ENCODE measurements around the gene ESR1. TPM values are rescaled to one million over a fixed set of nuclear protein-coding genes. Genes with fewer than 3 reads are reported as not detected.

ESR1 gene
- total RNA-seq, 2 experiments from 2014 or later = 0.45 to 1.1 TPM

DNA sequence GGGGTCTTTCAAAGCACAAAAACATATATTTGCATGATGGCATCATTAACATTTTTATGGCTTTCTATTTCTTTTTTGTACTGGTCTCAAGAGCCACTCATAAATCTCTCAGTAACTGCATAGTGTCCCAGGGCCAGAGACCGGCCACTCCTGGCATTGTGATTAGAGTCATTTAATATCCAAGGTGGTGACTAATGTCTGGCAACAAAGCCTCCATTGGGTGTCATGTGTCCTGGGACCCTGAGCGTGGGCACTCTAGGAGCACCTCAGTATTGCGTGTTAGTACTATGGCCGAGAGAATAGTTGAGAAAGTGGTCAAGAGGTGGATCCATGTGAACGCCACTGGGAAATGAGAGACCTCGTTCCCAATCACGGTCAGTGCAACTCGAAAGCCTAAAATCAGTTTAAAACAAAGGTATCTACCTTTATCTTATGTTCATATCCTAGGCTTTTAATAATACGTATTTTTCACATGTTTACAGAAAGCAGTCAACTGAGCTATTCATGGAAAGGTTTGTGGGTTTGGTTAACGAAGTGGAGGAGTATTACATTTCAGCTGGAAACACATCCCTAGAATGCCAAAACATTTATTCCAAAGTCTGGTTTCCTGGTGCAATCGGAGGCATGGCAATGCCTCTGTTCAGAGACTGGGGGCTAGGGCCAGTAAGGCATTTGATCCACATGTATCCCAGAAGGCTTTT lies 2.7 kb upstream of the ESR1 start:
- peaks cover 61% of the 10 kb centered on the region for H3K27me3 Mint-ChIP-seq
- H3K4me1 Mint-ChIP-seq = peaks cover 13% of the 10 kb centered on the region
- H3K36me3 Mint-ChIP-seq = no peaks in the 10 kb centered on the region

GRCh38 chr6:151805286-151805840 lies 2.1 kb upstream of the ESR1 start:
- no peak for DNase-seq
- Mint-ChIP-seq H3K36me3 (no peaks in the 10 kb centered on the region), H3K9me3 (no peaks in the 10 kb centered on the region), H3K27me3 (peaks cover 67% of the 10 kb centered on the region), H3K27ac (no peak overlapping the region), H3K4me1 (peaks cover 13% of the 10 kb centered on the region), H3K4me3 (no peak overlapping the region)

More for the DNA sequence above, 2.7 kb upstream of the ESR1 start:
- Mint-ChIP-seq H3K4me3 (no peak overlapping the region), H3K27ac (no peak overlapping the region), H3K9me3 (no peaks in the 10 kb centered on the region)
- no peak for DNase-seq

GRCh38 chr6:151806757-151807512 lies 547 bp upstream of the ESR1 start:
- Mint-ChIP-seq H3K36me3 (no peaks in the 10 kb centered on the region), H3K27ac (no peak overlapping the region), H3K27me3 (peaks cover 69% of the 10 kb centered on the region), H3K4me1 (peaks cover 13% of the 10 kb centered on the region), H3K4me3 (peak overlapping the region; percentile 51), H3K9me3 (no peaks in the 10 kb centered on the region)
- DNase-seq = peak; percentile 1

DNA sequence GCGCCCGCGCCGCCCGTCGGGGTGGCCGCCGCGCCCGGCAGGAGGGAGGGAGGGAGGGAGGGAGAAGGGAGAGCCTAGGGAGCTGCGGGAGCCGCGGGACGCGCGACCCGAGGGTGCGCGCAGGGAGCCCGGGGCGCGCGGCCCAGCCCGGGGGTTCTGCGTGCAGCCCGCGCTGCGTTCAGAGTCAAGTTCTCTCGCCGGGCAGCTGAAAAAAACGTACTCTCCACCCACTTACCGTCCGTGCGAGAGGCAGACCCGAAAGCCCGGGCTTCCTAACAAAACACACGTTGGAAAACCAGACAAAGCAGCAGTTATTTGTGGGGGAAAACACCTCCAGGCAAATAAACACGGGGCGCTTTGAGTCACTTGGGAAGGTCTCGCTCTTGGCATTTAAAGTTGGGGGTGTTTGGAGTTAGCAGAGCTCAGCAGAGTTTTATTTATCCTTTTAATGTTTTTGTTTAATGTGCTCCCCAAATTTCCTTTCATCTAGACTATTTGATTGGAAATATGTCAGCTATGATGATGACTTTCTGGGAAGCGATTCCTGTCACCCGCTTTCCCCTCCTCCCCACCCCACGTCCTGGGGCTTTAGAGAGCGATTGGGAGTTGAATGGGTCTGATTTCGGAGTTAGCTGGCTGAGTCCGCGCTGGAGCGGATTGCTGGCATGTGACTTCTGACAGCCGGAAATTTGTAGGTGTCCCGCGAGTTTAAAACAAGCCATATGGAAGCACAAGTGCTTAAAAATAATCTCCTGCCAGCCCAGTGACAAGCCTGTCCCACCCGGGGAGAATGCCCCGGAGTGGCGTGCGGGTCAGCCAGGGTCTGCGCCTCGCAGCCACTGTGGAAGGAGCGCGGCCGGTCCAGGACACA lies 1.1 kb downstream of the ESR1 start:
- DNase-seq = no peak
- Mint-ChIP-seq H3K36me3 (no peaks in the 10 kb centered on the region), H3K4me1 (peaks cover 13% of the 10 kb centered on the region), H3K27ac (no peak overlapping the region), H3K9me3 (no peaks in the 10 kb centered on the region), H3K4me3 (peak overlapping the region; percentile 62), H3K27me3 (peaks cover 71% of the 10 kb centered on the region)

DNA sequence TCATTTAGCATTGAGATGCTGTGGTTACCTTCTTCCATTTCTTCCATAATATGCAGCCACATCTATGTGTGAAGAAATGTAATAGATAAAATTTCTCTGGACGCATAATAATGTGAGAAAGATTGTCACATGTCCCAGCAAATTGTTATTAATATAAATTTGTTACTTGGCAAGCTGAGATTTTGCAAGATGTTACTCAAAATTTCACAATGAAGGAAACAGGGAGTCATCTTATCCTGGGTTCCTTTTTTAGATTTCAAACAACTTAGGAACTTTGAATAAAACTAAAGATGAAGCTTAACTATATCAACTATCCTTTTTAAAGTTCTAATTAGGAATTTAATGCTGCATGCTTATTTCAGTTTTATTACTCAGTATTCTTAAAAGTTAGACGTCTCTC lies 3.6 kb downstream of the ESR1 start:
- H3K27me3 Mint-ChIP-seq = peaks cover 62% of the 10 kb centered on the region

GRCh38 chr6:151813858-151814257 lies 6.4 kb downstream of the ESR1 start:
- Mint-ChIP-seq H3K4me3 (no peak overlapping the region), H3K27ac (no peak overlapping the region), H3K27me3 (peaks cover 43% of the 10 kb centered on the region)

More for the DNA sequence above, 3.6 kb downstream of the ESR1 start:
- no peak for DNase-seq
- Mint-ChIP-seq H3K9me3 (no peaks in the 10 kb centered on the region), H3K27ac (no peak overlapping the region), H3K4me1 (peaks cover 13% of the 10 kb centered on the region), H3K4me3 (no peak overlapping the region), H3K36me3 (no peaks in the 10 kb centered on the region)

GRCh38 chr6:151814614-151815013 lies 7.1 kb downstream of the ESR1 start:
- no peak overlapping the region for H3K27ac Mint-ChIP-seq
- H3K36me3 Mint-ChIP-seq = no peaks in the 10 kb centered on the region
- no peak for DNase-seq
- H3K9me3 Mint-ChIP-seq = no peaks in the 10 kb centered on the region
- no peak overlapping the region for H3K4me3 Mint-ChIP-seq
- no peaks in the 10 kb centered on the region for H3K4me1 Mint-ChIP-seq
- H3K27me3 Mint-ChIP-seq = peaks cover 35% of the 10 kb centered on the region

More at GRCh38 chr6:151813858-151814257, 6.4 kb downstream of the ESR1 start:
- H3K36me3 Mint-ChIP-seq = no peaks in the 10 kb centered on the region
- H3K9me3 Mint-ChIP-seq = no peaks in the 10 kb centered on the region
- H3K4me1 Mint-ChIP-seq = peaks cover 2% of the 10 kb centered on the region
- DNase-seq = no peak

DNA sequence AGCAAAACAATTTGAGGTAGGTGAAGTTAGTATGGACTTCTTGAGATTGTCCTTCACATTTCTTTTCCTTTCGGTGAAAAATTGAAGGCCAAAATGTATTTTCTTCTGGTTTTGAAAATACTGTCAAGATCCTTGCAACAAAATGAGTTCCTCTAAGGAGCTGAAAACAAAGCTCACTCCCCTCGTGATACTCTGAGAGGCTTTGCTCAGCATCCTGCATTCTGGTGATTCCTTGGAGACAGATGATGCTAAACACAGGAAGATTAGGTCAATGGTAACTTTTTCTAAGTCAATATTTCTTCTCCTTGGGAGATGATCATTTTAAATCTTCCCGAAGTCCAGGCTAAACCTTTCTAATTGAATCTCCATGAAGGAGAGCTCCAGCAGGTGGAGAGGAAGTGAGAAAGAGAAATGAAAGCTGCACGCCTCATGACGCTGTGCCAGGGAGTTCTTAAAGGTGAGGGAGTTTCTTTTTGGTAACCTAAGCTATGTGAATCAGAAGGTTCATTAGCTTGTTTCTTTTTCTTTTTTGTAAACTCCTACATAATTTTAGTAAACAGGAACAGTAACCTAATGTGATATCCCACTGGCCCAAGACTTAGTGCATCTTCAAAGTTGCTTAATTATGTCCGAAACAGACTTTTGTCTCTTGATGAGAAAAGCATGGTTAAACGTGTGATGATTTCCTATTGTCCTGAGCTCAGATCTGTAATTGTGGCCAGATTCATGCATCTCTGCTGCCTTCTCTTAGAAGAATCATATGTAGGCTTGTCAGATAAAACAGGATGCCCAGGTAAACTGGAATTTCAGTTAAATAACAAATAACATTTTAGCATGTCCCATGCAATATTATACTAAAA lies 15.0 kb downstream of the ESR1 start:
- Mint-ChIP-seq H3K27me3 (peaks cover 8% of the 10 kb centered on the region), H3K4me1 (no peaks in the 10 kb centered on the region), H3K27ac (no peak overlapping the region), H3K36me3 (no peaks in the 10 kb centered on the region), H3K4me3 (no peak overlapping the region), H3K9me3 (no peaks in the 10 kb centered on the region)
- no peak for DNase-seq

DNA sequence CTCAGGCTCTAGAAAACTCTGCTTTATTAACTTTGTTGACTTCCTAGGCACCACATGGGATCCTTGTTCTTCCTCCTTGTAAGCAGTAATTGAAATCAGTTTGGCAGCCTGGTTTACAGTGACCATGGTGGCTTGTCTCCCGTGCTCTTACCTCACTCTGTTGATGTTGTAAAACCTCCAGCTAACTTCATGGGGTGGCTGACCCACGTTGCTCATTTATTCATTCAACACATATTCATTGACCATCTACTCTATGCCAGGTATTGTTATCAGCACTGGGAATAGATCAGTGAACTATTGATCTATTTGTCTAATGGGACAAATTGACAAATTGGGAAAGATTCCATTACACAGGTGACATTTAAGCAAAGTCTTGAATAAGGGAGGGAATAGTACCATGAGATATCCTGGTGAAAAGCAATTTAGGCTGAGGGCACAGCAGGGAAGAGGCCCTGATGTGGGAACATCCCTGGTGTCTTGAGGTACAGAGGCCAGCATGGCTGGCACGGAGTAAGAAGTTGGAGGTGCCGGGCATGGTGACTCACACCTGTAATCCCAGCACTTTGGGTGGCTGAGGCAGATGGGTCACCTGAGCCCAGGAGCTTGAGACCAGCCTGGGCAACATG lies 19.1 kb downstream of the ESR1 start:
- no peak for DNase-seq
- Mint-ChIP-seq H3K27ac (no peak overlapping the region), H3K4me1 (no peaks in the 10 kb centered on the region), H3K27me3 (peaks cover 9% of the 10 kb centered on the region), H3K36me3 (no peaks in the 10 kb centered on the region), H3K4me3 (no peak overlapping the region), H3K9me3 (no peaks in the 10 kb centered on the region)

GRCh38 chr6:151832710-151833109 lies 25.2 kb downstream of the ESR1 start:
- DNase-seq = no peak
- H3K9me3 Mint-ChIP-seq = no peaks in the 10 kb centered on the region
- peaks cover 4% of the 10 kb centered on the region for H3K27me3 Mint-ChIP-seq
- H3K4me3 Mint-ChIP-seq = no peak overlapping the region
- no peaks in the 10 kb centered on the region for H3K36me3 Mint-ChIP-seq
- H3K4me1 Mint-ChIP-seq = no peaks in the 10 kb centered on the region
- no peak overlapping the region for H3K27ac Mint-ChIP-seq

- no peak for DNase-seq
- H3K4me3 Mint-ChIP-seq = no peak overlapping the region
Measured at GRCh38 chr6:151835396-151835795, 27.9 kb downstream of the ESR1 start.

GRCh38 chr6:151837223-151837622 lies 29.7 kb downstream of the ESR1 start:
- Mint-ChIP-seq H3K27me3 (no peaks in the 10 kb centered on the region), H3K27ac (no peak overlapping the region), H3K4me3 (no peak overlapping the region), H3K9me3 (no peaks in the 10 kb centered on the region), H3K4me1 (no peaks in the 10 kb centered on the region), H3K36me3 (no peaks in the 10 kb centered on the region)
- DNase-seq = no peak

More at GRCh38 chr6:151835396-151835795, 27.9 kb downstream of the ESR1 start:
- Mint-ChIP-seq H3K36me3 (no peaks in the 10 kb centered on the region), H3K4me1 (no peaks in the 10 kb centered on the region), H3K9me3 (no peaks in the 10 kb centered on the region), H3K27ac (no peak overlapping the region), H3K27me3 (no peaks in the 10 kb centered on the region)

DNA sequence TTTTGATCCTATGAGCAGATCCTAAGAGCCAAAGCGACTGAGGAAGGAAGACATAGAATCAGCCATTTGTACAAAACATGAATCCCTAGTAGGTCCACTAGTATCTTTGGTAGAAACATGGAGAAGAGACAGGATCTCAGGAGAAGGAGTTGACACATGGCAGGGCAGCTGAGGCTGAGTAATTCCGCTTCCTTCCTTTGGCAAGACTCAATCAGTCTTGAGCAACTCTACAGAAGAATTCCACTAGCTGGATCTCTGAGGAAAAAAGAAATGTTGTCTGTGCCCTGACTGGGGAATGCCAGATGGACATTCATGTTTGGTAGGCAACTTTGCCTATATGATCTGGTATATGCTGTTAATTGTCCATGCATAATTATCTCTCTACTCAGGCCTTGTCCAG lies 35.3 kb downstream of the ESR1 start:
- no peak overlapping the region for H3K27ac Mint-ChIP-seq
- H3K9me3 Mint-ChIP-seq = no peaks in the 10 kb centered on the region
- no peaks in the 10 kb centered on the region for H3K36me3 Mint-ChIP-seq
- no peak for DNase-seq
- H3K4me3 Mint-ChIP-seq = no peak overlapping the region
- no peaks in the 10 kb centered on the region for H3K4me1 Mint-ChIP-seq
- no peaks in the 10 kb centered on the region for H3K27me3 Mint-ChIP-seq

DNA sequence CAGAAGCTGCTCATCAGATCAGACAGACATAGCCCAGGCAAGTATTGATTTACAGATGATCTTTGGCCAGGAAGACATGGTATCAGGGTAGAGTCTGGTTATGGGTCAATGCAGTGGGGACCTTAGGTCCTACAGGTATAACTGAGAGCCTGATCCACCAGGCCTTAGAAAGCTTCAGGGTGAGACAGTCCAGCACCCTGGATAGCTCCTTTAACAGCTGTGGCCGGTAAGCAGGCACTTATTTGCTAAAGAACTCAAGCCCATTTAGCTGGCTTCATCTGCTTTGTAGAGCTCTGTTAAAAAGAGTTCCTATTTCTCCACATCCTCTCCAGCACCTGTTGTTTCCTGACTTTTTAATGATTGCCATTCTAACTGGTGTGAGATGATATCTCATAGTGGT lies 39.6 kb downstream of the ESR1 start:
- no peaks in the 10 kb centered on the region for H3K36me3 Mint-ChIP-seq
- H3K4me3 Mint-ChIP-seq = no peak overlapping the region
- no peaks in the 10 kb centered on the region for H3K27me3 Mint-ChIP-seq
- H3K9me3 Mint-ChIP-seq = no peaks in the 10 kb centered on the region
- no peak overlapping the region for H3K27ac Mint-ChIP-seq
- no peaks in the 10 kb centered on the region for H3K4me1 Mint-ChIP-seq
- DNase-seq = no peak
